SK-MEL-5 (cell line): ENCODE data around the gene NRBP1. TPM values are rescaled to one million over a fixed set of nuclear protein-coding genes. Genes with fewer than 3 reads are reported as not detected.
A peak's percentile ranks its signal among the peaks of the same experiment; 100 is the strongest.

Experiments used
- DNase-seq: peaks from one replicate; pipeline ENCODE4 v3.0.0-alpha.2; 2016; ENCODE audit warnings: low read depth, low spot score
- in situ Hi-C: cut with HindIII; loops from 2 replicates; pipeline ENCODE4 v1.10.0; 2016; ENCODE audit warnings: low sequenced_read_pairs, high pct_unique_total_duplicates, low pct_unique_long_range_greater_than_20kb
- polyA plus RNA-seq, 2 experiments: library from polyadenylated mRNA; depleted of rRNA; stranded (reverse); fragments of >200 nt; gene quantifications; 2 replicates each; pipeline ENCODE4 v1.2.3, GENCODE V29; 2015
- total RNA-seq: library from RNA; depleted of rRNA; stranded (reverse); fragments of >200 nt; shearing (Covaris generic); gene quantifications from 2 replicates; pipeline ENCODE4 v1.2.3, GENCODE V29; 2014; rRNA removed

Gene NRBP1
- 66.0 and 66.8 TPM in 2 replicates for total RNA-seq
- 83.2 and 102 TPM in 2 replicates for polyA plus RNA-seq (2015; cell fraction: cytosol; rRNA removed)
- polyA plus RNA-seq (2015; cell fraction: nucleus; rRNA removed), result 74.1 and 84.6 TPM in 2 replicates

GRCh38 chr2:27428213-27428977 is at the start of gene NRBP1:
TSS of gene NRBP1 (plus strand) at chr2:27428631. CDS start at chr2:27433274, 4,643 bp downstream.
- peak; percentile 93 for DNase-seq
- in situ Hi-C loops, result no loop called here

- no peak for DNase-seq
- in situ Hi-C loops, result no loop called here
These were observed 49.6 kb upstream of the NRBP1 start for GRCh38 chr2:27378809-27379290.

- in situ Hi-C loops, result no loop called here
- no peak for DNase-seq
These were observed 49.0 kb upstream of the NRBP1 start for GRCh38 chr2:27379383-27379835.

- DNase-seq, result no peak
- in situ Hi-C loops, result no loop called here
These were observed 48.4 kb upstream of the NRBP1 start for GRCh38 chr2:27379836-27380625.

GRCh38 chr2:27380626-27381545 is 47.5 kb upstream of the NRBP1 start, which contains the start of gene ZNF513:
TSS of gene ZNF513 (minus strand) at chr2:27380734. CDS start at chr2:27380526, 208 bp downstream.
- in situ Hi-C loops, result no loop called here
- DNase-seq, result peak; percentile 97

- in situ Hi-C loops, result no loop called here
- DNase-seq, result no peak
These were observed 46.8 kb upstream of the NRBP1 start for GRCh38 chr2:27381577-27382181.

GRCh38 chr2:27390822-27391679 is 37.4 kb upstream of the NRBP1 start:
- DNase-seq, result no peak
- in situ Hi-C loops, result no loop called here

GRCh38 chr2:27393225-27393624 is 35.2 kb upstream of the NRBP1 start:
- in situ Hi-C loops, result no loop called here
- DNase-seq, result no peak

- in situ Hi-C loops, result no loop called here
- no peak for DNase-seq
These were observed 29.5 kb upstream of the NRBP1 start for GRCh38 chr2:27398962-27399361.

- in situ Hi-C loops, result no loop called here
- no peak for DNase-seq
These were observed 27.9 kb upstream of the NRBP1 start for GRCh38 chr2:27400348-27401135.

- DNase-seq, result peak; percentile 69
- in situ Hi-C loops, result no loop called here
These were observed 20.5 kb upstream of the NRBP1 start for GRCh38 chr2:27407798-27408491.

- peak; percentile 45 for DNase-seq
- in situ Hi-C loops, result no loop called here
These were observed 19.7 kb upstream of the NRBP1 start for GRCh38 chr2:27408601-27409320.

- in situ Hi-C loops, result no loop called here
- DNase-seq, result peak; percentile 95
These were observed 18.9 kb upstream of the NRBP1 start, which contains the start of gene PPM1G for GRCh38 chr2:27409321-27410073. TSS of gene PPM1G (minus strand) at chr2:27409591. CDS start at chr2:27409422, 169 bp downstream.
